Stimulated activated CD4-positive, alpha-beta T cell treated with anti-CD3 and anti-CD28 coated beads, Interleukin-15, amount 100 ng/mL, for 48 hours (primary cell): Measurements from ENCODE around the gene NECAB2.

Experiments used
- DNase-seq, 2 donors: peaks; one replicate each; pipeline ENCODE4 v3.0.0-alpha.2; 2020; ENCODE audit warnings: low read depth in 2 of 2

NECAB2 gene

DNA sequence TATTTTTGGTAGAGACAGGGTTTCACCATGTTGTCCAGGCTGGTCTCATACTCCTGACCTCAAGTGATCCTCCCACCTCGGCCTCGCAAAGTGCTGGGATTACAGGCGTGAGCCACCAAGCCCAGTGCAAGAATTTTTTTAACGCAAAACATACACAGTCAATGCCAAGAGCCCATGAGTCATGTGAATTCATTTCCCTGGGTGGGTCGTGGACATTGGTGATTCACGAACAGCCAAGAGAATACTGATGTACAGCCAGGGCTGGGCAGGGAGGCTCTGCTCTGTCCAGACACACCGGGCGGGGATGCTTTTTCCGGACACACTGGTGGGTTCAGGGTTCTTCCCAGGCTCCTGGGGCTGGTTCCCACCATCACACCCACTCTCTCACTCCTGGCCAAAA, 56.8 kb downstream of the NECAB2 start:
- DNase-seq, result no peak

DNA sequence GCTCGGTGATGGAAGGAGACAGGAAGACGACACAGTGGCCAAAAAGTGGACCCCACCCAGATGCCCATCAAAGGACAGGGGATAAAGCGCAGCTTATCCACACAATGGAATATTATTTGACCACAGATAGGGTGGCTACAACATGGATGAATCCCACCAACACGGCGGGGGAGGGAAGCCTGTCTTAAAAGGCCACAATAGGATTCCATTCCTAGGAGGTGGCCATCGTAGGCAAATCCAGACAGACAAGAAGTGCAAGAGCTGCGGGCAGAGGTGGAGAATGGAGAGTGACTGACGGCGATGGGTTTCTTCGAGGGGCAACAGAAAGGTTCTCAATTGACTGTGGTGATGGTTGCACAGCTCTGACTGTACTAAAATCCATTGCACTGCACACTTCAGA, 58.6 kb downstream of the NECAB2 start:
- DNase-seq, result no peak

DNA sequence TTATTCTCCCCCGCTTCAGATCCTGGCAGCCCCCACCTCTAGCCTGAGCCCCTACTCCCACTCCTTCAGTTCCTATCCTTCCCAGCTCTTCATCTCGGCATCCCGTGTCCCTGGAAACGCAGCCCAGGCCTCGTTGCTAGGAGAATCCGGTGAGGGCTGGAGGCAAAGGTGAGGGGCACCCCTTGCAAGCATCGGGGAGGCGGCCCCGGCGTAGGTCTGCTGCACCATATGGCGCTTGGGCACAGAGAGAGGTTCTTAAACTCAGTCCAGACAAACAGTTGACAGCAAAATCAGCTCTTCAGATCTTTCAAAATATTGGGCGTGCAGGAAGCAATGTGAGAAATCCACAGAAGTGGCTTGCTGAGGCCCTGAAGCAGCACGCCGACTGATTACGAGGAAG, 59.6 kb downstream of the NECAB2 start:
- DNase-seq, result no peak

DNA sequence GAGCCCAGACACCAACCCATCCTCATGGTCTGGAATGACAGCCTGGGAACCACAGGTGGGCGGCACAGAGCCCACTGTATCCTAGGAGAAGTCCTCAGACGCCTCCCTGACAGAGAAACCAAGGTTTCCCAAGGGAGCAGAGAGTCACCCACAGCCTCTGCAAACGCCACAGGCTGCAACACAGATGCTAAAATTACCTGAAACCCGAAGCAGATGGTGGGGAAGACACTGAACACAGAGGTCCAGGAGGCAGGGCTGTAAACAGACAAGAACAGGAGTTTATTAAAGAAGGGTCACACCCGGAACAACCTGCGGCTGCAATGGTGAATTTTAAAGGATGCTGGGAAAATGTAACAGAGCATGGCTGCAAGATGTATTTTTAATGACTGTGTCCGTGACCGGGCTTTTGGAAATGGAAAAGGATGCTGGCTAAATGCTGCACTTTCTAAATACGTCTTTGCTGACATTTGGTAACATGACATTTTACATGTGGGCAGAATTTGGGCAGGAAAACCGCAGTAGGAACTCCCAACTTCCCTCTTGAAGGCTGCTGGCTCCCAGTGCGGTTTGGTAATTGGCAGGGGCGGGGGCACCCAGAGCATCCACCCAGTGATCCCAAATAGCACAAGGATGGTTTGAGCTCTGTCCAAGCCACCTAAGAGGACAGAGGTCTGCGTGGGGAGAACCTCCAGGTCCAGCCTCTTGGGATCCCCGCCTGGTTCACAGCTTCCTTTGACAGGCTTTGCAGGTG, 61.4 kb downstream of the NECAB2 start:
- no peak for DNase-seq

DNA sequence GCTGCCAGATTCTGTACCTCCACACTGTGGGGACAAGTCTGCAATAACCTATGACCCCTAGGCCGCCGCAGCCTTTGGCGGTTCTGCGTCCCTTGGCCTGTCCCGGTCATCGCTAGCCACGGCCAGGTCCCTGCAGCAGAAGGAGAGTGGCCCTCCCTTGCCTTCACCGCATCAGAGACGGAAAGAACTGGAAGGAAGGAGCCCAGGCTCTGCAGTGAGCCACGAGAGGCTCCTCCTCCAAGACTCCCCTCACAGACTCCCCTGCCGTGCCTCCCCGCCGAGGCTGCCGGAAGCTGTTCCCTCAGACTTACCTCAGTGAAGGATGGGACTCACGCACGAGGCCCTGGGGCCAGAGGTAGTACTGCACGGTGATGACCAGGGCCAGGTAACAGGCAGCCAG, 63.5 kb downstream of the NECAB2 start:
- no peak for DNase-seq

DNA sequence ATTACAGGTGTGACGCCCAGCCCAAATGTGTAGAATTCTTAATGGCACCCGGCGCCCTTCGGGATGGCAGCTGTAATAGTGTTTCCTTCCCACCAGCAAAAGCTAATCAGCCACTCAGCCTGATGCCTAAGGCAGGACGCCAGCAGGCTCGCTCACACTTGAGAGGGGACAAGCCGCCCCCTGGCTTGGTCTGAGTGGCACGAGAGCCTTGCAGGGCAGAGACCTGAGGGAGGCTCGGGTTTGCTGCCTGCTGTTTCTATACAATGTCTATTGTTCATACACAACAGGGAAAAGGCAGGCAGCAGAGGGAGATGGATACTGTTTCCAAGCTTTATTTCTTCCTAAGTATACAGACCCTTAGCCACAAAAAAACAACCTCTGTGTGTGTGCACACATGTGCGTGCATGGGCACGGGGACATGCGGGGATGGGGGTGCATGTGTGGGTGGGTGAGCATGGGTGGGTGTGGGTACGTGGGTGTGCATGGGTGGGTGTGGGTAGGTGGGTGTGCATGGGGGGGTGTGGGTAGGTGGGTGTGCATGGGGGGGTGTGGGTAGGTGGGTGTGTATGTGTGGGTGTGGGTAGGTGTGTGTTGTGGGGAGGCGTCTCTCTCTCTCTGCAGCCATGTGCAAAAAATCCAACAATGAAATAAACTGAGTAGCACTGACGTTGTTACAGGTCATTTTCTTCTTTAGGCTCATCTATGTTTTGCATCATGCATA, 64.6 kb downstream of the NECAB2 start:
- DNase-seq, result no peak

DNA sequence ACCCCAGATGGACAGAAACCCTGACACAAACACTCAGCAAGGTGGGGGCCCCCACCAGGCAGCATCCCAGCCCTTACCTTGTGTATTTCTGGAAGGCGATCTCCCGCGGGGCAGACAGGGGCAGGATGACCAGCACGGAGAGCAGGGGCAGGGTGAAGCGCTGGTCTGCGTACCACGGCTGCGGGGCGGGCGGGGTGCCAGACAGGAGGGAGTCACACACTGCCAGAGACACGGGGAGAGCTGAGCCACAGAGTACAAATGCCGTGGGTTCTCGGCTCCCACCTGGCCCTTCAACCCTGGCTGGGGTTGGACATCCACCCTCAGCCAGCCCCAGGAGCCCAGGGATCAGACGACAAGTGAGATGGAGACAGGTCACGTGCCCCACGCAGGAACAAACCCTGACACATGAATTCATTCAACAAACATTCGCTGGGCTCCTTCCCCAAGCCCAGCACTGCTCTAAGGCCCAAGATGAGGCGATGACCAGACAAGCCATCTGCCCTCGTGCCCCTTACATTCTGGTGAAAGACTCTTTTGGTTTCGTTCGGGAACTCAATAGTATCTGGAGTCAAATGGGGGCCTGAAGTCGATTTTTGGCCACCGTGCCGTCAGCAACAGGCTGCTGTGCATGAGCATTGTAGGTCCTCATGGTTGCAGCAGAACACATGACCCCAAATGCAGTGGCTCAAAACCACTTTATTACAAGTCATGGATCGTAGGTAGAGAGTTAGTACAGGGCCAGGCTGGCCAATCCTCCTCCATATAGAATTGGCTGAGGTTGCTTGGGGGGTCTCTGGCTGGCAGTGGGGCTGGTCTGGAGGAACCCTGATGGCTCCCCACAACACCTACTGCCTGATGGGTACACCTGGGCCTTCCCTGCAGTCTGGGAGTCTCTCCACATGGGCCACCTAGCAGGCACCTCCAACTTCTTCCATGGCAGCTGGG, 65.5 kb downstream of the NECAB2 start:
- no peak for DNase-seq

DNA sequence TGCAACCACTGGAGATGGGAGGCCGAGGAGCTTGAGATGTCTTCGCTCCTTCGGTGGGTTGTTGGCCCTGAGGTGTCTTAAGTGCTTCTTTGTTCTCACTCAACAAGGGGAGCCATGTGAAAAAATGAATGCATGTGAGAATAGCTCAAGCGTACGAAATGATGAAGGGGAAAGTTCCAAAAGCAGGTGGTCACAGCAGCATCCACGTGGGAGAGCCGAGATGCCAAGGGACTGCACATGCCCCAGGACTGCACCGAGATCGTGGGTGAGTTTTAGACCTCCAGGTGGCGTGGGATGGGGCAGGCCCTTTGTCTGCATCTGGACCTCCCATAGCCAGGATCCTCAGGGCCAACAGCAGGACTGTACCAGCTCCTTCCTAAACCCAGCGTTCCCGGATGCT, 66.5 kb downstream of the NECAB2 start:
- DNase-seq, result no peak

DNA sequence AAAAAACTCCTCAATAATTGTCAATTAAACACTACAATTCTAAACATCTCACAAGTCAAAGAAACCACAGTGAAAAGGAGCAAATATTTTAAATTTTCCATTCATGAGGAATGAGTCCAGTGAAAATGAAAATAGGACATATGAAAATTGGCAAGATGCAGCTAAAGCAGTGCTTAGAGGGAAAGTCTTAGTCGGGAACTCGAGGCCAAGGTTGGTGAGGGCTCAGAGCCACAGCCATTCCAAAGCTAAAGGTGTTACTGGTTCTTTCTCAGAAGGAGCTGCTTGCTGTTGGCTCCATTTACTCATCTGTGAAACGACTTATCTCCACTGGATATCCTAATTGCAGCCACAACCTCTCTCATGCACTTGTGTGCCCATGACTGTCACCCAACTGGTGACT, 68.1 kb downstream of the NECAB2 start:
- DNase-seq, result no peak

DNA sequence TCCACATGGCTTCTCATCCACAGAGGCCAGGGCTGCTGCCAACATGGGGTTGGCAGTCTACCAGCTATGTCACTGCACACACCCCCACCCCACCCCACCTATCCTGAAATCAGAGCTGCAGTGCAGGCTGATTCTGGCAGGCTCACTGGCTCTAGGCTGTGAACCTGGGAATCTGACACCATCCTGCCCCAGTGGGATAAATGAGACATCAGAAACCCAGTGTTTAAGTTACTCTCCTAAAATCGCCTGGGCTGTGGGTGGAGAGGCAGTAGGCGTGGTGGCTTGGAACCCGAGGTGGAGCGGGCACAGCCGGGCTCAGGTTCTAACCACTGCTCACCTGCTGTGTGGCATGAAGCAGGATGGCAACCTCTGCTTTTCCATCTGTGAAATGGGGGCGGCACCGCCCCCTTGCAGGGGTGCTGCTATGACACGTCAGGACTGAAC, 69.0 kb downstream of the NECAB2 start:
- DNase-seq, result no peak

DNA sequence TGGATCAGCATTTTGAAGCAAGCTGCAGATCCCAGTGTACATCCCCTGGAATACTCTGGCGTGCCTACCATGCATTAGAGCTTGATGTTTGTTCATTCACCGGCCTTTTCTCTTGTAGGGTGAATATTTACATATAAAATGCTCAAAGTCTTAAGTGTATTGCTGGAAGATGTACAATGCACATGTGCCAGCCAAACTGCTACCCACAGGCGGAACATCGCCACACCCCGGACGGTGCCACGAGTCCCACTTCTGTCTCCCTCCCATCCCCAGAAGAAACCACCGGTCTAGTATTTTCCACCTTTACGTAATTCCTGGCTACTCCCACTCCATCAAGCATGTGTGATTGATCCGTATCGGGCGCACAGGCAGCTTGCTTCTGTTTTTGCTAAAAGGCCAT, 70.4 kb downstream of the NECAB2 start:
- no peak for DNase-seq

DNA sequence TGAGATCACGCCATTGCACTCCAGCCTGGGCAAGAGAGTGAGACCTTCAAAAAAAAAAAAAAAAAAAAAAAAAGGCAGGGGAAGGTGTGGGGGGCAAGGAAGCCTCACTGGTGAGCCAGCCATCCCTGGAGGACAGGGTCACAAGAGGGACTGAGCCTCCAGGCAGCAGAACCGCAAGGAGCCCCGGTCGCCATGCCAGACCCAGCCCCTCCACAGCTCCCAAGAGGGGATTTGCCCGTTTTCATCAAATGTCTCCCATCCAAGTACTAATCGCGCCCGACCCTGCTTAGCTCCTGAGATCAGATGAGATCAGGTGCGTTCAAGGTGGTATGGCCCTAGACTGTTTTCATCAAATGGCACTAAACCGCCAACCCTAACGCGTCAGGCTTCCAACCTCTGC, 71.7 kb downstream of the NECAB2 start:
- DNase-seq, result no peak

DNA sequence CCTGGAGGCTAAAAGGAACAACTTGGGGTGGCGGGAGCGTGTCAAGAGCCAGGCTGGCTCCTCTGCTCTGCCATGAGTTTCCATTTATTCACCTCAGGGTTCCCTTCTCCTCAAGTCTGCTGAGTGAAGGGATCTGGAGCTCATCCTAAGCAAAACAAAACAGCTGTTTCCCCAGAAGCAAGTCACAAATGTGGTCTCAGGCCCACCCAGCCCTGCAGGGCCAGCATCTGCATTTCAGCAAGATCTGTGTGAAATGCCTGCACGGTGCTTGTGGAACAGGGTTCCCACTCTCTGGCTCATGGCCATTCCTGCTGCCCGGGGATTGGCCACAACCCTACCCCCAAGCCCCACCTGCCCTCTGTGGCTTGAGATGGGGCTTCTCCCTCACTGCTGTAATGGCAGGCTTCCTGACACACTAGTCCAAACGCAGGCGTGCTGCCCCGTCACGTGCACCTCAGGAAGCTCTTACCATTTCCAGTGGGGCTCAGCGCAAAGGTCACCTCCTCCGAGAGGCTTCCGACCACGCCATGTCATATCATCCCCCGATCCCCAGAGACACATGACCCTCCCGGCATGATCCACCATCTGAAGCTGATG, 72.3 kb downstream of the NECAB2 start:
- no peak for DNase-seq

DNA sequence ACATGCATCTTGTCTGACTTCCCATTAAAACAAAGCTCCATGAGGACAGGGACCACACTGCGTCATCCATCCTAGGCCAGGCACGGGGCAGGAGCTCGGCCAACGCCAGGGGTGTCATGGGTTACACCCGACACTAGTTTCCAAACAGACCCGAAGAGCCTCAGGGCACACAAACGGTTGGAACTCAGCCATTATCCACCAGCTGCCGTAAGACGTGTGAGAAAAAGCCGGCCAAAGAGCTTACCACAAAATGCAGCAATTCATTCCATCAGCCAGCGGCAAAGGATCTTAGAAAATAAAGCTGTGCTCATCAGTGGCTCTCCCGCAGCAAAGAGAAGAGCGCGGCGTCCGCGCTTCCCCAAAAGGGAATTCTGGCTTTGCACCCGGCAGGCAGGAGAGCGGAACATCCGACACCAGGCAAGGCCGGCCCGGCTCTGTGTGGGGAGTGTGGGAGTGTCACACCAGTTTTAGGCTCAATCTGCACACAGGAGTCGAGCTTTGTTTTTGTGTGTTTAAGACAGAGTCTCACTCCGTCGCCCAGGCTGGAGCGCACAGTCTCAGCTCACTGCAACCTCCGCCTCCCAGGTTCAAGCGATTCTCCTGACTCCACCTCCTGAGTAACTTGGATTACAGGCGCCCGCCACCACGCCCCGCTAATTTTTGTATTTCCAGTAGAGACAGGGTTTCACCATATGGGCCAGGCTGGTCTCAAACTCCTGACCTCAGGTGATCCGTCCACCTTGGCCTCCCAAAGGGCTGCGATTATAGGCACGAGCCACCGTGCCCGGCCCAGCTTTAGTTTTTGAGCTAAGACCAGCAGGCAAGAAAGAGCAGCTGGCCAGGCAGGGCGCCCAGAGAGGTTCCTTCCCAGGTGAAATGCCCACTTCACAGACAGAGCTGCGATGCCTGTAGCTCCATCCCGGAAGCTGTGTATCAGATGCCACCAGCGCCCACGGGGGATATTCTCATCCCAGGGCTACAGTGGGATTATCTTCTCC, 73.1 kb downstream of the NECAB2 start:
- no peak for DNase-seq

DNA sequence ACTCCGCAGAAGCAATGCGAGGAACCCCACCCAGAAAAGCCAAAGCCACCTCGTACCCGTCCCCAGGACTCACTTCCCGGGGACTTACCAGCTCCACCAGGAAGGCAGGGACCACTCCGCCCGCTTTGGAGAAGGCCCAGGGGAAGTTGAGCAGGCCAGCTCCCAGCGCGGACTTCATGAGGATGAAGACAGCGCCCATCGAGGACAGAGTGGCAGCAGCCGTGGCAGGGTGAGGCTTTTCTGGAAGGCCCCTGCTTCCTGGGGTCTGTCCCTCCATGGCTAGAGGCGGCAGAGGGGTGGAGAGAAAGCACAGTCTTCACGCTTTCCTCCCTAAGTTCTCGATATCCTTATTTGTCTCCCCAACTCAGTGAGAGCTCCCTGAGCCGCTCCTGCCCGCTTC, 73.8 kb downstream of the NECAB2 start:
- no peak for DNase-seq

DNA sequence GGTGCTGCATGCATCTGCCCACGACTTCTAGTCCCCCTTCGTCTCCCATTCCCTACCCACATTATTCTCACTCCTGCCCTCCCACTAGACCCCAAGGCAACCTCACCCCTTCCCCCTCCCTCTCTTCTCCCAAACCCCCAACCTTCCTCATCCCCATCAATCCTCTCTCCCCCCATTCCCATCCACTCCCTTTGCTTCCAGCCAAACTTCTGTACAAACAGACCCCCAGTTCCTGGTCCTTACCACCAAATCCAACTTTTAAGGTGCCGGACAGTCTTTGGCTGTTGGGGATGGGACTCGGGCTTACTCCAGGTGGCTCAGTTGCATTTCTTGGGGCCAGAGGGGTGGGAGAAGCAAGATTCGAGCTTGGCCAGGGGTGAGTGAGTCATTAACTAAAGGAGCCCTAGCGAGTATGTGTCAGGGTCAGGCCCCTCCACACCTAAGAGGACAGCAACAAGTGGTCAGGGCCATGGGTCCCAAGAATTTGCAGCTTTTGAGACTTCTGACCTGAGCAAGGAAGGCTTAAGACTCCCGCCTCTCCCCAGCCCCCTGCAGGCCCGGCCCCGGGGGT, 74.3 kb downstream of the NECAB2 start, which contains the start of gene SLC38A8:
Gene SLC38A8 (minus strand): TSS at position 488 of the 571 bp plus-strand sequence. CDS start 638 bp downstream, outside the sequence.
- no peak for DNase-seq

DNA sequence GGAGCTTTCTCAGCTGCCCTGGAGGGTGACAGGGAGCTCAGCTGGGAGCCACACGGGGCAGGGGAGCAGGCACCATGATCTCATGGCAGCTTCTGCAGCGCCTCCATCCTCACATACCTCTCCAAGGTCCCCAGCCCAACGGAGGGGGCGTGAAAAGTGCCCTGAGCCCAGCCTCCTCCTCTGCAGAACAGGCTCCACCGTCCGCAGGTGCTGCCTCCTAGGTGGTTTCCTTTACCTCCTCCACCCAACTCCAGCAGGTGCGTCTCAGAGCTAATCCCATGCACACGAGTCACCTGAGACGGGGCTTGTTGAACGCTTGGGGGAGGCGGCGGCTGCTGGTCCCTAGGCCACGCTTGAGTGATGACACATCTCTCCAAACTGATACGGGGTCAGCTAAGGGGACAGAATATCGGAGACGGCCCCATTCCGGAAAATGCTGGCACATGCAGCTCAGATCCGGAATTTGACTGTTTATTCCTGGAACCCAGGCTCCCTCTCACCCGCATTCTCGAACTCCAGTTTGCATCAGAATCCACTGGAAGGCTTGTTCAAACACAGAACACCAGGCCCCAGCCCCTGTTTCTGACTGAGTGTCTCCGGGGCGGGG, 74.9 kb downstream of the NECAB2 start:
- DNase-seq, result no peak

DNA sequence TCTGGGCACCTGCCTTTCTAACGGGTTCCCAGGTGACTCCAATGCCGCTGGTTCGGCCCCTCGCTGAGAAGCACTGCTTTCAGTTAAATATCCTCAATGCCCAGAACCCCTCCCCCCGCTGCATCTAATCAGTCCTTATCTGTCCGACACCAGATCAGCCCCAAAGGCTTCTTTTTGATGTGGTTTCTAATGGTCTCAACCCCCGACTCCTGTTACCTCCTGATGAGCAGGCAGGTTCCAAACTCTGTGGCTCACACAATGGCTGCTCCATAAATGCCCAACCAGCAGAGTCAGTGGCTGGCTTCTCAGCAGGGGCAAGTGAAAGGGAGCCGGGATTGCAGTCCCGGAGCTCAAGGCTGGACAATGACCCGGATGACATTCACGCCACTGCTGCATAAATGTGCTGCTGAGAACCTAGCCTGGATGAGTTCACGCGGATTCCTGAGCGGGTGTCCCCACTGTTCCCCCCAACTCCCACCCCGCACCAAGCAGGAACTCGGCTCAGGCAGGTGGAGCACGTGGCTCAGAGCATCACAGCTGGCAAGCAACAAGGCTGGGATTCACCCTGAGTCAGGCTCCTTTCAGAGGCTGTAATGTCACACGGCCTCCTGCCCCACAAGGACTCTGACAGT, 75.6 kb downstream of the NECAB2 start:
- DNase-seq, result no peak

DNA sequence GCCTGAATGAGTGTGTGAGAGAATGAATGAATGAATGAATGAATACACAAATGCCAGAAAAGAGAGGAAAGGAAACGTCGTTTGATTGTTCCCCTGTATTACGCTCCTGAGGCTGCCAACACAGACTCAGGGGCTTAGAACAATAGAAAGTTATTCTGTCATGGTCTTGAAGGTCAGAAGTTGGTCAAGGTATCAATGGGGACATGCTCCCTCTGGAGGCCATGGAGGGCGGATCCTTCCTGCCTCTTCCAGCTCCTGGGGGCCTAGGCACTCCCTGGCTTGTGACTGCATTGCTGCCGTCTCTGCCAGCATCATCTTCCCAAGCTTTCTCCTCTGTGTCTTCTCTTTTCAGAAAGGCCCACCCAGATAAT, 76.1 kb downstream of the NECAB2 start:
- no peak for DNase-seq
